ENCODE data around the gene BHMT2.

GRCh38 chr5:79031485-79031867 is 38.1 kb upstream of the BHMT2 start:
- TF ChIP-seq CTCF (IDR thresholded peaks at IDR 0.05) = no peak
- no peak for TF ChIP-seq POLR2A (IDR thresholded peaks at IDR 0.05)

Measured in testis (tissue), 2 donors.